GM08714 (cell line): ENCODE measurements around the gene PRSS21.

Source experiments
- H3K4me3 ChIP-seq: fragments of 200-500 bp; sonication (Bioruptor generic); 2 replicates; pipeline ENCODE4 v1.5.1; 2014; ENCODE audit warnings: mild to moderate bottlenecking, low read length, inconsistent platforms
- ZNF274 ChIP-seq: IDR thresholded peaks from 2 replicates; pipeline ENCODE4 v1.6.1; 2012; ENCODE audit warnings: mild to moderate bottlenecking, low read depth, low read length

Gene PRSS21

GRCh38 chr16:2831203-2831602 lies 14.2 kb downstream of the PRSS21 start:
- H3K4me3 ChIP-seq, result no peak overlapping the region
- TF ChIP-seq ZNF274, result no peak

DNA sequence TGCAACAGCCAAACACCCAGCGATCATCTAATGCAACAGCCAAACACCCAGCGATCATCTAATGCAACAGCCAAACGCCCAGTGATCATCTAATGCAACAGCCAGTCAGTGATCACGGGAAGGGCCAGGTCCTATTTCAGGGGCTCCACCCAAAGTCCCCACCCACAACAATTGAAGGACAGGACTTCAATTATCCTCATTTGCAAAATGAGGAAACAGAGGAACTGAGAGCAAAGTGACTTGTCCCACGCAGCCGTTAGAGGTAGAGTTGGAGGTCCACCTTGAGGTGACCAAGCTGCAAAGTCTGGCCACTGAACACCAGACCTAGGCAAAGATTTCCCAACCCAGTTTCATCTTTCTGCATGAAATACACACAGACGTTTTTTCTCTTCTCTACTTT lies 16.7 kb downstream of the PRSS21 start:
- no peak overlapping the region for H3K4me3 ChIP-seq
- TF ChIP-seq ZNF274, result no peak

- H3K4me3 ChIP-seq, result no peak overlapping the region
- TF ChIP-seq ZNF274, result no peak
Observed at GRCh38 chr16:2834968-2835367, 17.9 kb downstream of the PRSS21 start.

- no peak for TF ChIP-seq ZNF274
- no peak overlapping the region for H3K4me3 ChIP-seq
Observed at GRCh38 chr16:2835638-2836493, 18.8 kb downstream of the PRSS21 start.

- TF ChIP-seq ZNF274, result no peak
- no peak overlapping the region for H3K4me3 ChIP-seq
Observed at GRCh38 chr16:2836646-2837508, 19.8 kb downstream of the PRSS21 start.

- H3K4me3 ChIP-seq, result no peak overlapping the region
- TF ChIP-seq ZNF274, result no peak
Observed at GRCh38 chr16:2838928-2839327, 21.9 kb downstream of the PRSS21 start.

DNA sequence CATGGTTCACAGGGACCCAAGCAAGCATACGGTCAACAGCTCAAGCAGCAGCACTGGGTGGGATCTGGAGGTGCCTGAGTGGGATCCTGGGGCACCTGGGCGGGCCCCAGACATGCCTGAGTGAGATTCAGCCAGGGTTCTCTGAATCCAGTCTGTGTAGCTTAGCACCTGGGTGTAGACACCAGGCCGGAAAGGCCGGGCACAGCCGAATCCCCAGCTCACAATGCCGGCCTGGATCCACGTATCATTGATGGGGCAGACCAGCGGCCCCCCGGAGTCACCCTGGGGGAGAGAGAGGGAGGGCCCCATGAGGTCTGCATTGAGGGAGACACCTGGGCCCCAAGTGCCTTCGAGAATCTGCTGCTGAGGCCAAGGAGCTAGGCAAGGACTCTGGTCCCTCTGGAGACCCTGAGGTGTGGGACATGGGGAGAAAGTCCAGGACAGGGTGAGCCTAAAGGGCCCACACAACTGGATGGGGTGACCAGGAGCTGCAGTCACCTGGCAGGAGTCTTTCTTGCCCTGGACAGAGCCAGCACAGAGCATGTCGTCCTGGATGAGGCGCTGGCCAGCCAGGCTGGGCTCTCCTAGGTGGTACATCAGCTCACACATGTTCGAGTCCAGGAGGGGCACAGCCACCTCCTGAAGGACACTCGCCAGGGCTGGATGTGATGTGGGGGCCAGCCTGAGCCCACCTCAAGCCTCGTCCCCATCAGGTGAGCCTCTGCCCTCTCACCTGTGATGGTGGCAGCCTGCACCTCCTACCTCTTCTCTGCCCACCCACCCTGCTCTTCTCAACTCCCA lies 22.8 kb downstream of the PRSS21 start:
- TF ChIP-seq ZNF274, result no peak
- H3K4me3 ChIP-seq, result no peak overlapping the region

DNA sequence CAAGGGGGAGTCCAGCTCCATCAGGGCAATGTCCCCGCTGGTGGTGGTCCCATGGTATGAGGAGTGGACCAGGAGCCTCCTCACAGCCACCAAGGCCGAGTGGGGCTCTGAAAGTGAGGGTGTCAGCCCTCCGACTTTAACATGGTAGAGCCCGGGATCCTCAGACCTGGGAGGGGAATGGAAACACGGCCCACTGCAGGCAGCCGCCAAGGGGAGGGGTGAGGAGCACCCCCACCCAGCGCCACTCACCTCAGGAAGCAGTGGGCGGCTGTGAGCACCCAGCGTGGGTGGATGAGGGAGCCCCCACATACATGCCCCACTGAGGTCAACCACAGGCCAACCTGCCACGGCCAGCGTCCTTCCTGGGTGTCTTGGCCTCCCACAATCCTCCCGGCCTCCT lies 23.9 kb downstream of the PRSS21 start:
- no peak overlapping the region for H3K4me3 ChIP-seq
- no peak for TF ChIP-seq ZNF274

DNA sequence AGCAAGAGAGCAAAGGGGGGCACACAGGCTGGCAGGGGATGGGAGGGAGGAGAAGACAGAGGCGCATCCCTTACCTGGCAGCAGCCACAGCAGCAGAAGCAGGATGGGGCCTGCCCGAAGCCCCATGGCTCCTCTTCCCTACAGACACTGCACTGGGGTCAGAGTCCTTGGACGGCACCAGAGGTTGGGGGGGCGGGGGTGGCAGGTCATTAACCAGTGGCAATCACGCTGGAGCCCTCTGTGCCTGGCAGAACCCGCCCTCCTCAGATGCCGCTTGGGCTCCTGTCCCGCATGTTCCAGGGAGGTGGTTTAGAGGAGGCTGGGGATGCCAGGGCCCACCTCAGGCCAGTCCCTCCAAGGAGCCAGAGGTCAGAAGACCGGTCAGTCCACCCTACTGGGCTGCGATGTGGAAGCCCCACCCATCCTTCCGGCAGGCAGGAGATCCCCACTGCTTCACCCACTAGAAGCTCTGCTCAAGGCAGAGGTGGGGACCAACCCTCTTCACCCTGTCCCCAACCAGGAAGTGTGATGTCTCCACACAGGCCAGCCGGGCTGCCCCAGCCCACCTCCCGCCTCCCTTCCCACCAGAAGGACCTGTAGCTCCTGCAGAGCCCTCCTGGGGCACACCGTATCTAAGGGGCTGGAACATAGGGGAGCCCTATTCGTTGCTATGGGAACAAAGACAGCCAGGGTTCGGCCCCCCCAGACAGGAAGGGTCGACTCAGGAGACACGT lies 24.7 kb downstream of the PRSS21 start:
- peak overlapping the region; percentile 27; the same call in 1 of the 2 replicates for H3K4me3 ChIP-seq
- no peak for TF ChIP-seq ZNF274

GRCh38 chr16:2842340-2843000 lies 25.4 kb downstream of the PRSS21 start:
- H3K4me3 ChIP-seq, result peak overlapping the region; percentile 27; the same call in 1 of the 2 replicates
- TF ChIP-seq ZNF274, result no peak

DNA sequence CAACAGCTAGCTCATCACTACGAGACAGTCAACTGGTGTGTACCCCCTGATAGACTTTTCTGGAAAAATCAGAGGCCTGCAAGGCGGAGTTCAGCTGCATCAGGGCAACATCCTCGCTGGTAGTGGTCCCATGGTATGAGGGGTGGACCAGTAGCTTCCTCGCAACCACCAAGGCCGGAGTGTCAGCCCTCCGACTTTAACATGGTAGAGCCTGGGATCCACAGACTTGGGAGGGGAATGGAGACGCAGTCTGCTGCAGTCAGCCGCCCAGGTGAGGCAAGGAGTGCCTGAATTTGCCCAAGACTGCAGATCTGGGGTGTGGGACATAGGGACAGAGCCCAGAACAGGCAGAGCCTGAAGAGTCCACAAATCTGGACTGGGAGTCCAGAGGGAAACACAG lies 26.5 kb downstream of the PRSS21 start:
- TF ChIP-seq ZNF274, result no peak
- no peak overlapping the region for H3K4me3 ChIP-seq

DNA sequence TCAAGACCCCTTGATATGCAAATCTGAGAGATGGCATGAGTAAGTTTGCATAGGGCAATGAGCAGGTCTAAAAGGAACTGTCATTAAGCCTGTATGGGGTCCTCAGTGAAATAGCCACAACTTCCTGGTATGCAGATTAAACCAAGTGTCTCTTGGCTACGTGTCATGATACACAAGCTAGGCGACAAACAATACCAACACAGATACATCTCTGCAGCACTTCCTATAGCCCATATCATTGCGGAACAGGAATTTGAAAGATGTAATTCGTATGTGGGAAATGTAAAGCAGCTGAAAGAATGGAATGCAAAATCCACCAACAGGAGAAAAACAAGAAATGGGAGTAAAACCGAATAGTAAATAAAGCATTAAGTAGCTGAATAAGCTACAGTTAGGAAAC lies 28.1 kb downstream of the PRSS21 start:
- TF ChIP-seq ZNF274, result no peak
- no peak overlapping the region for H3K4me3 ChIP-seq
